Peyer's patch (tissue), 4 donors: ENCODE measurements around the gene TCP11X2.
A peak's percentile ranks its signal among the peaks of the same experiment; 100 is the strongest.

Source experiments
- CTCF ChIP-seq, 6 experiments: fragments of 450-650 bp in 4 of 6; fragments of 200-600 bp in 2 of 6; sonication (generic) in 1 of 6; IDR thresholded peaks; one replicate each; pipeline ENCODE4 v1.5.1; 2017 to 2019; ENCODE audit warnings: antibody characterized with exemption in 6 of 6, mild to moderate bottlenecking in 3 of 6, moderate library complexity in 1 of 6
- POLR2A ChIP-seq, 2 donors: fragments of 450-650 bp; IDR thresholded peaks; one replicate each; pipeline ENCODE4 v1.5.1; 2017; ENCODE audit warnings: antibody characterized with exemption in 2 of 2, mild to moderate bottlenecking in 2 of 2, moderate library complexity in 2 of 2

- TF ChIP-seq CTCF (IDR thresholded peaks at IDR 0.05) = peak in 1 of 6 experiments; percentile 11
- no peak for TF ChIP-seq POLR2A (IDR thresholded peaks at IDR 0.05)
Measured at GRCh38 chrX:102517326-102517725, 45.7 kb upstream of the TCP11X2 start.
